ENCODE results near the gene PELI1.

PELI1 gene, protein sequence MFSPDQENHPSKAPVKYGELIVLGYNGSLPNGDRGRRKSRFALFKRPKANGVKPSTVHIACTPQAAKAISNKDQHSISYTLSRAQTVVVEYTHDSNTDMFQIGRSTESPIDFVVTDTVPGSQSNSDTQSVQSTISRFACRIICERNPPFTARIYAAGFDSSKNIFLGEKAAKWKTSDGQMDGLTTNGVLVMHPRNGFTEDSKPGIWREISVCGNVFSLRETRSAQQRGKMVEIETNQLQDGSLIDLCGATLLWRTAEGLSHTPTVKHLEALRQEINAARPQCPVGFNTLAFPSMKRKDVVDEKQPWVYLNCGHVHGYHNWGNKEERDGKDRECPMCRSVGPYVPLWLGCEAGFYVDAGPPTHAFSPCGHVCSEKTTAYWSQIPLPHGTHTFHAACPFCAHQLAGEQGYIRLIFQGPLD

GRCh38 chr2:64144057-64145013, at the start of gene PELI1:
Gene PELI1 (minus strand): TSS chr2:64144420. CDS start chr2:64108310, 36,110 bp downstream.
- peak; percentile 77 for DNase-seq (ENCODE audit: low read depth)

DNA sequence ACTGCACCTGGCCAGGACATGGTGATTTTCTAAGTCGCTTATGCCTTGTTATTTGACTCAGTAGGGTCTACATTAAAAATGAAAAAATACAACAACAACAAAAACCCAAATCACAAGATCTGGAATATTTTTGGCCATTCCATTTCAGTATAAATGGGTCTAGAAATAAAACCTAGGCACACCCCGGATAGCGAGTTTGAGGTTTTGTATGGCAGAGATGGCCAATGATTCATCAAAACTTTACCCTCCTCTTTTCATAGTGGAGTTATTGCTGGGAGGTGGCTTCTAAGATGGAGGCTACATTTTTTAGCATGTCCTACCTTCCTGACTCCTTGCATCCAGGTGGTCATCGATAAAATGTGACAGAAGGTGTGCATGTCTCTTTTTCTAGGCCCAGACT, 49.3 kb upstream of the PELI1 start:
- DNase-seq (ENCODE audit: low read depth) = no peak

GRCh38 chr2:64192664-64193105, 48.5 kb upstream of the PELI1 start:
- DNase-seq (ENCODE audit: low read depth) = no peak

DNA sequence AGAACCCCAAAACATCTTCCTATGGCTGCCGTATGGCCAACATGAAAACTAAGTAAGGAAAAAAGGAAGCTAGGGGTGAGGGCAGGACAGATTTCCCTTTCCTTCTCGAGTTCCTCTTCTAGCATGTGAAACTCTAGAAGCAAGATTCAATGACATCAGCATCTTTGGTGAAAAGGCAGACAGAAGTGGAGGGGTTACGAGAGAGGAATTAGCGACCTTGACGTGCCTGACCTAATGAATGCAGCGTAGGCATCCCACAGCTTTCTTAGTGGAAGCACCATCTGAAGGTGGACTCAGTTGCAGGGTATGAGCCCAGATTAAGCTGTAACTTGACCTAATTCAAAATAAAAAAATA, 47.9 kb upstream of the PELI1 start:
- DNase-seq (ENCODE audit: low read depth) = no peak

GRCh38 chr2:64189586-64189985, 45.4 kb upstream of the PELI1 start:
- DNase-seq (ENCODE audit: low read depth) = no peak

- DNase-seq (ENCODE audit: low read depth) = no peak
Observed at GRCh38 chr2:64189167-64189566, 44.9 kb upstream of the PELI1 start.

DNA sequence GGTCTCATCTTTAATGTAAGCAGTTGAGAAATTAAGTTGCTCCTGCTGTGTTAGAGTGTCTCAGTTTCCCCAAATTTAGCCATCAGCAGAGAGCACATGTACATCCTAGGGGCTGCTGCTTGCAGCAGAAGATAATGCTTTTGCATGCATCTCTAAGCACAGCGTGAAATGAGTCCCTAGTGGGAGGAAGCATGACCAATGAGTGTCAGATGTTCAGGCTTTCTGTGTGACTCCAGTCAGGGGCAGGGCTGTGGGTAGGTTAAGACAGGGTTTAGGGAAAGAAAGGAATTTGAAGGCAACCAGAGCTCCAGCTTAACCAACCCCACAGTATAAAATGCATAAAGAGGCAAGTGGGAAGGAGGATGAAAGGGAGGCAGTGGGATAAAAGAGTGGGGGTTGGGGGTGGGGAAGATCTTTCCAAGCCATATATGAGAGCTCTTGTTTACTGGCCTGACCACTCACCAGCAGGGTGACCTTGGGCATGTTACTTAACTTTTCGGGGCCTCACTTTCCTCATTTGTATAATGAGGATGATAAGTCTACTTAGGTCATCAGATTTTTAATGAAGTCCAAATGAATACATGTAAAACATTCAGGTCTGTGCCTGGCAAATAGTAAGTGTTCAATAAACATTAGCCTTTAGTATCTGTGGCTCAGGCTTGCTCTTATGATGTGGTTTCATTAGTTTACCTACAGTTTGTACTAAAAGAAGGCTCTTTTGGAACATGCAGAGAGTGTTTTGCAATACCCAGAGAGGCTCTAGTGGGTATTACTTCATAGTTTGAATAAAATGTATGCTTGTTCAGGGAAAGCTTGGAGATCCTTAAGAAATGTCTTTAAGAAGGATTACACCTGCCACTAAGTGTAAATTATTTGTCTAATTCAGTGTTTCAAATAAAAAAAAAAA, 42.7 kb upstream of the PELI1 start:
- no peak for DNase-seq (ENCODE audit: low read depth)

DNA sequence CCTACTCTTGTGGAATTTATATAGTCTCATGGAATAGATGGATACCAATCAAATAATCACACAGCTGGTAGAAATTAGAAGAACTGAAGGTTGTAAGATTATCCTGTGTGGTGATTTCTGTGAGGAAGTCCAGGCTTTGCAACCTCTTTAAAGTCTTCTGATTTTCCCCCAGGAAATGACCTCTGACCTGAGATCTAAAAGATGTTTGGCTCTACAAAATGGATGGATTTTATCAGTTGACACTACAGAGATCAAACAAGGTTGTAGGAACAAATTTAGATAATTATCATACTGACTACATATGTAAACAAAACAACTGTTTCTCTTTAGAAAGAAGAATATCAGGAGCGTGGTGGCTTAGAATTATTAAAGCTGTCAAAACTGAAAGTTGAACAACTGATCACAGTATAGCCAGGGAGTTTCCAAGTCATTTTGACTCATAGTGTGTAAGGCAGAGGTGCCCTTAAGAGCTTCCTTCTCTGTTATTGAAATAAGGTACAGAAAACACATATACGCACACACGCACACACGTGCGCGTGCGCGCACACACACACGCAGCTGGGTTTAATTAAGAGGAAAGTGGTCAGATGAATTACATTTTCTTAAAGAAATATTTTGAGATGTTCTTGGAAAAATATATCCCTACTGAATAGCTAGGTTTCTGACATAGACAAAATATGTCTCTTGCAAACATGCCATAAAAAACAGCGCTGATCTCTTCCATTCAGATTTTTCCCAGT, 35.5 kb upstream of the PELI1 start:
- DNase-seq (ENCODE audit: low read depth) = no peak

DNA sequence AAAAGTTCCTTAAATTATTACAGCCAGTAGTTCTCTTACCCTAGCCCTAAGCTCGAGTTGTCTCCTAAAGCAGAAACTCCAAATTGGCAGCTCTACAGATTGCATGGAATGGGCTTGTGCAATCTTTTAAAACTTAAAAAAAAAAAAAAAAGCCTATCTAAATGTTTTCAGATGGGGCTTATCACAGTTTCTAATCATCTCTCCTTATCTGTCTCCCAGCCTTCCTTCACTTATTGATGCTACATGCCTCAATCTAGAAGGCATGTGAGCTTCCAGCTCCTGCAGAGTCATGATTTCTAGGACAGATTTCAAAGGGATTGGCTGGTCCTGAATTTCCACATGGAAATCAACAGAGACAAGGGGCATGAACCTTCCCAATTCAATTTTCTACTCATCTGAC, 33.1 kb upstream of the PELI1 start:
- DNase-seq (ENCODE audit: low read depth) = peak; percentile 15

DNA sequence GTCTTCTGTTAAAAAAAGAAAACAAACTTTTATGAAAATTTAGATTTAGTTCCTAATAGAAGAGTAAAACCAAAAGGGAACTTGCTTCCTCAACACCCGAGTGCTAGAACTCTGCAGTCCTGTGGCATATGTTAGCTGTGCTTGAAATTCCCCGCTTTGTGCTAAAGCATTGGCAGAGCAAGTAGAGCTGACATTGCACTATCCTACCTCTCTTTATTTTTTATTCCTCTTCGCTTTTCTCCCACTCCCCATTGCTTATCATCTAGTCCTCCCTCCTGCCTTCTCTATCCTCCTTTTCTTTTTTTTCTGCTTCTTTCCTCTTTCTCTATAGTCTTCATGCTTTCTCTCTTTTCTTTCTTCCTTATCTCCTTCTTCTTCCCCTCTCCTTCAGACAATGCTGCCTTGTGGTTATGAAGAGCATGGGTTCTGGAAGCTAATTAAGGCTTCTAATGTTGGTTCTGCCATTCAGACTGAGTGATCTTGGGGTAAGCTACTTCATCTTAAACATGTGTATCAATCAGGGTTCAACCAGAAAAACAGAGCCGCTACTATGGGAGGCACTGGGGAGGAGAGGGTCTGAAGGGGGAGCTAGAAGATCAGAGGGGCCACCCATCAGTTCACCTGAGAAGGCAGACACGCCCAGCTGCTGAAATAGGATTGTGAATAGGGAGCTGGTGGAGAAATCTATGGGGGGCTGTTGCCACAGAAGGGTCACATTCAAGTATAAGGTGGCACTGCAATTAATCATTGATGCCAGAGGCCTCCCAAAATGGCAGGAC, 31.4 kb upstream of the PELI1 start:
- DNase-seq (ENCODE audit: low read depth) = no peak

GRCh38 chr2:64173156-64174135, 29.2 kb upstream of the PELI1 start:
- DNase-seq (ENCODE audit: low read depth) = no peak

DNA sequence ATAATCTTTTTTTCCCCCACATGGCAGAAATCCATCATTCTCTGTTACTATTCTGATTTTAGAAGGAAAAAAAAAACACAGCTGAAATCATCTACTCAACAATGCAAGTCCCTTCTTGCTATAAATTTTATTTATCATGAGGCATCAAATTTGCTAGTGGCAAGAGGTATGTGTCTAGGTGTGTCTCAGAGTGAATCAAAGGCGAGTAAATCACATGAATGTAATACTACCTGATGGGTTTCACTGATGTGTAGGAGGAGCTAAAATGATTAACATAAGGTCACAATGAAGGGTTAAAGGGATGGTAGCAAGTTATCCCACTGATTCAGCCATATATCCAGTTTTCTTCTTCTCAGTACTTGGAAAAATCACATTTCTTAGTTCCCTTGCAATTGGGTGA, 24.5 kb upstream of the PELI1 start:
- no peak for DNase-seq (ENCODE audit: low read depth)

DNA sequence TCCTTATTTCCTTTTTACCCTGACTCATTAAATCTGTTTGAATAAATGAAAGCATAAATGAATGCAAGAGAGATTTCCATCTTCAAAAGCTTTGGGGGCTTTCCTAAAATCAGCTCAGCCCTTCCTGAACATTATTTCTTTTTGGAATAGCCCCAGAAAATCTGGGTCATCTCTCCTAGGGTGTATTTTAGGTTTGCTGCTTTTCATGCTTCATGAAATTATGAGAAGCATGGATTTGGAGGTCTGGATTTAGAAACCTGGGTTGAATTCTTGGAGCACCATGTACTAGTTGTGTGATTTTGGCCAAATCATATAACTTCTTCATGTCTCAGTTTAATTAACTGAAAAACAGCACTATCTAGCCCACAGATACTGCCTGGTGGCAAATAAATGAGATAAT, 24.0 kb upstream of the PELI1 start:
- no peak for DNase-seq (ENCODE audit: low read depth)

GRCh38 chr2:64166637-64167420, 22.6 kb upstream of the PELI1 start:
- no peak for DNase-seq (ENCODE audit: low read depth)

GRCh38 chr2:64166212-64166611, 22.0 kb upstream of the PELI1 start:
- no peak for DNase-seq (ENCODE audit: low read depth)

- DNase-seq (ENCODE audit: low read depth) = no peak
Observed at GRCh38 chr2:64165706-64166105, 21.5 kb upstream of the PELI1 start.

DNA sequence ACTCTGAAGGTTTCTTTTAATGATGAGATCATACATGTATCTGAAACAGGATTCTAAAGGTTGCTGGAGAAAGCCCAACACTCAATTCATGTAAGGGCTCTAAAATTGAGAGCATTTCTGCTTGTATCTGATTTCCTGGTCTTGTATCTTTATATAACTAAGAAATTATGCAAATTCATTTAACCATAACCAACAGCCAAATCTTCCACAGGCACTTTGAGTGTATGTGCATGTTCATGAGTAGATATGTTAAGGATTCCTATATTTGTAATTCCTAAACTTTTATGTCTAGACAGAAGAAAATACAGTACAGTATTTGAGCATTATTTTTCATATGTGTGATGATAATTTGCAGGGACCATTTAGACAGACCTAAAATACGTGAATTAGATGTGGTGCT, 20.4 kb upstream of the PELI1 start:
- DNase-seq (ENCODE audit: low read depth) = no peak

DNA sequence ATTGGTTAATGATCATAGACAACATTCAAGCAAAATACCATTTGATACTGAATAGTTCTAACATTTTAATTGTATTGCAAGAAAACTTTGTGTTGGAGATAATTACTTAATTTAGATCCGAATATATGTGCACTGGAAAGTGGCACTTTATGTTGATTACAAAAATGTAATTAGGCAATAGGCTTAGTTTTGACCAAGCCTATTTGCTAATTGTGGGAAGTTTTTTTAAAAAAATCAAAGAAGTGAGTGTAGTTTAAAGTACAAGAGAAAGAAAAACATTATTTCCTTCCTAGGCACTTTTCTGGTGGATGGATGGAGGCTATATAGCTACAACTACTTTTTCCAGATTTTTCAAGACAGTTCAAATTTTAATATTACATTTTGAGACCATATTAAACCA, 18.3 kb upstream of the PELI1 start:
- DNase-seq (ENCODE audit: low read depth) = no peak
